NT2/D1 (cell line): Measurements from ENCODE around the gene TMEM163.
"Not testable (repeated sequence)": the region's sequence is repeated elsewhere in the genome, so short reads cannot be mapped to it uniquely, and the experiment has no call there.

Source experiments
- SUZ12 ChIP-seq: IDR thresholded peaks from 2 replicates; pipeline ENCODE4 v1.6.1; 2011; ENCODE audit not compliant: insufficient read length, insufficient read depth; ENCODE audit errors: extremely low read depth
- ZNF274 ChIP-seq: IDR thresholded peaks from 2 replicates; pipeline ENCODE4 v1.6.1; 2011; ENCODE audit warnings: mild to moderate bottlenecking, low read depth, low read length

DNA sequence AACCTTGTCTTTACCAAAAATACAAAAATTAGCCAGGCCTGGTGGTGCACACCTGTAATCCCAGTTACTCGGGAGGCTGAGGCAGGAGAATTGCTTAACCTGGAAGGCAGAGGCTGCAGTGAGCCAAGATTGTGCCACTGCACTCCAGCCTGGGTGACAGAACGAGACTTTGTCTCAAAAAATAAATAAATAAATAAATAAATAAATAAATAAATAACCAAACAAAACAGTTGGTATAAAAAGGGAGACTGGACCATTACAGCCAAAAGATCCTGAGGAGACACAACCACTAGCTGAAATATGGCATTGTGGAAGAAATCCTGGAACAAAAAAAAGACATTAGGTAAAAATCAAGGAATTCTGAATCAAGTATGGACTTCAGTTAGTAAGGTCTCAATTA is 4.9 kb upstream of the TMEM163 start:
- not testable (repeated sequence) for TF ChIP-seq ZNF274, SUZ12
